Measurements from ENCODE around the gene ACYP2. TPM values are rescaled to one million over a fixed set of nuclear protein-coding genes. Genes with fewer than 3 reads are reported as not detected.
A peak's percentile ranks its signal among the peaks of the same experiment; 100 is the strongest.

Gene ACYP2
- total and polyA plus RNA-seq, 11 donors: 39.7 to 107 (median 53.2) TPM

- TF ChIP-seq POLR2A (IDR thresholded peaks at IDR 0.05) (no peak), CTCF (IDR thresholded peaks at IDR 0.05) (no peak)
- DNase-seq (no peak), ATAC-seq (no peak)
- Histone ChIP-seq H3K27ac (no peak overlapping the region), H3K27me3 (no peaks in the 10 kb centered on the region), H3K36me3 (peaks cover 0 to 16% (median 0%) of the 10 kb centered on the region in 9 donors), H3K9me3 (no peaks in the 10 kb centered on the region), H3K4me3 (no peak overlapping the region), H3K4me1 (peaks cover 0 to 7% (median 0%) of the 10 kb centered on the region in 12 donors)
- intact Hi-C loops (cut with DNase I): loop anchor here in 2 of 10 donors (10.0 kb wide), 1 partner anchor 669 kb away; no protein-coding TSS in a partner anchor
- WGBS, 4 donors: 87 to 92% (median 89%) methylated on average over 3 of the region's 3 CpGs
Observed at GRCh38 chr2:54166121-54166773, 50.8 kb downstream of the ACYP2 start.

- TF ChIP-seq CTCF (IDR thresholded peaks at IDR 0.05): peak; percentile 17 to 67 (median 50)
- no peak for TF ChIP-seq POLR2A (IDR thresholded peaks at IDR 0.05)
- H3K4me1 ChIP-seq: no peaks in the 10 kb centered on the region
- peak; percentile 48 to 65 (median 50) for DNase-seq
- no peak overlapping the region for H3K27ac ChIP-seq
- H3K4me3 ChIP-seq: no peak overlapping the region
- peaks cover 0 to 5% (median 0%) of the 10 kb centered on the region in 12 donors for H3K9me3 ChIP-seq
- H3K27me3 ChIP-seq: no peaks in the 10 kb centered on the region
- ATAC-seq: peak in 3 of 4 donors; percentile 80 to 87 (median 84)
- intact Hi-C loops (cut with DNase I): loop anchor here (2.0 to 10.0 kb wide), 5 partner anchors 526 to 658 kb away; no protein-coding TSS in a partner anchor
- 15 to 34% (median 31%) methylated on average over 2 of the region's 2 CpGs for WGBS, 4 donors
- peaks cover 0 to 5% (median 0%) of the 10 kb centered on the region in 9 donors for H3K36me3 ChIP-seq
Observed at GRCh38 chr2:54176577-54176976, 61.2 kb downstream of the ACYP2 start.

- DNase-seq: no peak
- ATAC-seq: no peak
- Histone ChIP-seq H3K4me3 (no peak overlapping the region), H3K9me3 (no peaks in the 10 kb centered on the region), H3K27me3 (no peaks in the 10 kb centered on the region), H3K27ac (no peak overlapping the region), H3K4me1 (no peaks in the 10 kb centered on the region), H3K36me3 (peaks cover 0 to 10% (median 0%) of the 10 kb centered on the region in 9 donors)
- intact Hi-C loops (cut with DNase I): no loop called here
- TF ChIP-seq CTCF (IDR thresholded peaks at IDR 0.05) (no peak), POLR2A (IDR thresholded peaks at IDR 0.05) (no peak)
- WGBS, 4 donors: 94 to 100% (median 96%) methylated on average over 3 of the region's 3 CpGs
Observed at GRCh38 chr2:54183281-54183680, 67.9 kb downstream of the ACYP2 start.

GRCh38 chr2:54183972-54184371, 68.6 kb downstream of the ACYP2 start:
- Histone ChIP-seq H3K9me3 (no peaks in the 10 kb centered on the region), H3K4me3 (no peak overlapping the region), H3K36me3 (peaks cover 0 to 10% (median 0%) of the 10 kb centered on the region in 9 donors), H3K27ac (no peak overlapping the region), H3K27me3 (no peaks in the 10 kb centered on the region), H3K4me1 (no peaks in the 10 kb centered on the region)
- ATAC-seq (no peak), DNase-seq (no peak)
- intact Hi-C loops (cut with DNase I): no loop called here
- no peak for TF ChIP-seq CTCF (IDR thresholded peaks at IDR 0.05)
- no peak for TF ChIP-seq POLR2A (IDR thresholded peaks at IDR 0.05)
- WGBS, 4 donors: 91 to 94% (median 92%) methylated on average over 4 of the region's 4 CpGs
